Mucosa of rectum (tissue), 2 donors: ENCODE measurements around the gene ANKRD13D.

ENCODE experiments used
- H3K27ac ChIP-seq, 2 donors: one replicate each; pipeline ENCODE4 v1.7.0; 2013; ENCODE audit warnings: inconsistent platforms in 2 of 2, low read depth in 2 of 2, low read length in 2 of 2
- H3K27me3 ChIP-seq, 2 donors: one replicate each; pipeline ENCODE4 v1.7.0; 2013; ENCODE audit warnings: low read length in 2 of 2; ENCODE audit not compliant: control insufficient read depth in 2 of 2, insufficient read depth in 2 of 2
- H3K36me3 ChIP-seq, 2 donors: one replicate each; pipeline ENCODE4 v1.7.0; 2013; ENCODE audit warnings: low read length in 2 of 2; ENCODE audit not compliant: control insufficient read depth in 2 of 2, insufficient read depth in 2 of 2
- H3K4me1 ChIP-seq, 2 donors: one replicate each; pipeline ENCODE4 v1.7.0; 2013; ENCODE audit warnings: low read length in 2 of 2, mild to moderate bottlenecking in 1 of 2; ENCODE audit not compliant: control insufficient read depth in 2 of 2, insufficient read depth in 2 of 2
- H3K4me3 ChIP-seq, 2 donors: one replicate each; pipeline ENCODE4 v1.7.0; 2013; ENCODE audit warnings: low read length in 2 of 2
- H3K9ac ChIP-seq, 2 donors: one replicate each; pipeline ENCODE4 v1.7.0; 2013; ENCODE audit warnings: low read length in 2 of 2, low read depth in 1 of 2, mild to moderate bottlenecking in 1 of 2
- H3K9me3 ChIP-seq, 2 donors: one replicate each; pipeline ENCODE4 v1.7.0; 2013; ENCODE audit warnings: low read length in 2 of 2; ENCODE audit not compliant: control insufficient read depth in 2 of 2
- donor health status: healthy.
- donor health status: Normal muscosa, but diverticular disease.

Gene ANKRD13D

DNA sequence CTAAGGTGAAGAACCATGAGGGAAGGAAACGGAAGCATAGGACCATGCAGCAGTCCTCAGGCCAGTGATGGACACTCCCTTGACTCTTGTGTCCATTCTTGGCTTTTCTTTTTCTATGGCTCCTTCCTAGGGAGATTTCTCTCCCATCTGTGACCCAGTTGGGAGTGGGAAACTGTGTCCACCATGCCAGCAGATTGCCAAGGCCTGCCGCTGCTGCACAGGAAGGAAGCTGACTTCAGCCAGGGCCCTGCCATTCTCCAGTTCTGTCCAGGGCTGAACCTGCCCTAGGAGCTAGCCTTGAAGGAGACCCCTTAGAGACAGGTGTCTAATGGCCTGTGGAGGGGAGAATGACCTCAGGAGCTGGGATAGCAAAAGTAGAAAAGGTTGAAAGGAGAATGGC lies 31.6 kb downstream of the ANKRD13D start:
- peaks cover 4 to 8% of the 10 kb centered on the region in 2 donors for H3K4me1 ChIP-seq
- no peak overlapping the region for H3K27ac ChIP-seq
- H3K4me3 ChIP-seq, result no peak overlapping the region
- no peaks in the 10 kb centered on the region for H3K27me3 ChIP-seq
- H3K36me3 ChIP-seq, result peaks cover 0 to 5% of the 10 kb centered on the region in 2 donors
- no peak overlapping the region for H3K9ac ChIP-seq
- no peaks in the 10 kb centered on the region for H3K9me3 ChIP-seq

DNA sequence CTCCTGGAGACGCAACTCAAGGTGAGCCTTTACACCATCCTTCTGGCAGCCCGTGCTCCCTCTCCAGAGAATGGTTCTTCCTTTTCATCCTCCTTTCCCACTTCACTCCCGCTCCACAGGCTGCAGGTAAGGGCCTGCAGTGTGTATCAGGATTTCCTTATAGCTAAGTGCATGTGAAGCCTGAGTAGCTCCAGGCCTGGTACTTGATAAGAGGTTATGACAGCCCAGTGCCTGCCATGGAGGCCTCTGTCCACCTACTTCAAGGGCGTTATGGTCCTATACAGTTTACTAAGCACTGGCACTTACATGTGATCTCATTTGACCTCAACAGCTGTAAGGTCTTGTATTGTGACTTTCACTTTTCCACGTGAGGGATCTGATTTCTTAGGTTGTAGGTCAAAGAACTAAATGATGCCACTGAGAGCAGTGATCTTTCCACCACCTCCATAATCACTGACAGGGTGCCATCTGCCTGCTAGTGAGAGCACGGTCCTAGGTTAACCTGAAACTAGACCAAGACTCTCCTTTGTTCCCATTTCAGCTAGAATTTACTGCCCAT lies 32.3 kb downstream of the ANKRD13D start:
- H3K9me3 ChIP-seq, result no peaks in the 10 kb centered on the region
- peak overlapping the region in 1 of 2 donors; percentile 10 for H3K9ac ChIP-seq
- peaks cover 4 to 8% of the 10 kb centered on the region in 2 donors for H3K4me1 ChIP-seq
- no peak overlapping the region for H3K27ac ChIP-seq
- no peaks in the 10 kb centered on the region for H3K27me3 ChIP-seq
- no peak overlapping the region for H3K4me3 ChIP-seq
- peaks cover 0 to 5% of the 10 kb centered on the region in 2 donors for H3K36me3 ChIP-seq

DNA sequence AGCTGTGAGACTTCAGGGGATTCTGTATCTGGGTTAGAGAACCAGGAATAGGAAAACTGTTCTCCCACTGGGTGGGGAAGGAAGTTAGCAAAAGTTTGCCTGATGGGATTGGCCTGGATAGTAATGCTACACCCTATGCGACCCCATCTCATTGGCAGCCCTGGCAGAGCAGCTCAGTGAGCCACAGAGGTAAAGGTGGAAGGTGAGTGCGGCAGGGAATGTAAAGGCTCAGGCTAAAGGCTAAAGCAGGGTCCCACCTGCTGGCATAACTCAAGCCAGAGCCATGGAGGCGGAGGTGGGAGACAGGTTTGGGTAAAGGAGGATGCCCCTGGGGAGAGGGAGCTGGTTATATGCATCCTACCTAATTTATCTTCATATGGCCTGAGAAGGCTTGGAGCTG lies 32.9 kb downstream of the ANKRD13D start:
- H3K4me3 ChIP-seq, result no peak overlapping the region
- peaks cover 4 to 8% of the 10 kb centered on the region in 2 donors for H3K4me1 ChIP-seq
- no peaks in the 10 kb centered on the region for H3K9me3 ChIP-seq
- H3K27me3 ChIP-seq, result no peaks in the 10 kb centered on the region
- H3K9ac ChIP-seq, result no peak overlapping the region
- H3K36me3 ChIP-seq, result peaks cover 0 to 5% of the 10 kb centered on the region in 2 donors
- H3K27ac ChIP-seq, result no peak overlapping the region

DNA sequence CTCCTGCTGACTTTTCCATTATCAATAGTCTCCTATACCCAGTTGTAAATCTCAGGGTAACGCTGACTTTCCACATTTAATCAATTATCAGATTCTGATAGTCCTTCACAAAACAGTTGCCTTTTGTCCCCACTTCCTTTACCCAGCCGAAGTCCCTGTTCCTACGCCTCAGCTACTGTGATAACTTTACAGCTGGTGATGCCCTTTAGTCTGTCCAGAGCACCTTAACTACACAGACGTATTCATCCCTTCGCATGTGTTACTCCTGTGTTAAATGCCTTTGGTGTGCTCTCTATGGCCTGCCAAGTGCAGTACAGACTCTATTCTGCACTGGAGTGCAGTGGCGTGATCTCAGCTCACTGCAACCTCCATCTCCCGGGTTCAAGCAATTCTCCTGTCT lies 34.4 kb downstream of the ANKRD13D start:
- H3K36me3 ChIP-seq, result peaks cover 0 to 5% of the 10 kb centered on the region in 2 donors
- H3K9me3 ChIP-seq, result no peaks in the 10 kb centered on the region
- H3K27me3 ChIP-seq, result no peaks in the 10 kb centered on the region
- H3K4me3 ChIP-seq, result no peak overlapping the region
- no peak overlapping the region for H3K27ac ChIP-seq
- H3K9ac ChIP-seq, result no peak overlapping the region
- H3K4me1 ChIP-seq, result peaks cover 0 to 5% of the 10 kb centered on the region in 2 donors

DNA sequence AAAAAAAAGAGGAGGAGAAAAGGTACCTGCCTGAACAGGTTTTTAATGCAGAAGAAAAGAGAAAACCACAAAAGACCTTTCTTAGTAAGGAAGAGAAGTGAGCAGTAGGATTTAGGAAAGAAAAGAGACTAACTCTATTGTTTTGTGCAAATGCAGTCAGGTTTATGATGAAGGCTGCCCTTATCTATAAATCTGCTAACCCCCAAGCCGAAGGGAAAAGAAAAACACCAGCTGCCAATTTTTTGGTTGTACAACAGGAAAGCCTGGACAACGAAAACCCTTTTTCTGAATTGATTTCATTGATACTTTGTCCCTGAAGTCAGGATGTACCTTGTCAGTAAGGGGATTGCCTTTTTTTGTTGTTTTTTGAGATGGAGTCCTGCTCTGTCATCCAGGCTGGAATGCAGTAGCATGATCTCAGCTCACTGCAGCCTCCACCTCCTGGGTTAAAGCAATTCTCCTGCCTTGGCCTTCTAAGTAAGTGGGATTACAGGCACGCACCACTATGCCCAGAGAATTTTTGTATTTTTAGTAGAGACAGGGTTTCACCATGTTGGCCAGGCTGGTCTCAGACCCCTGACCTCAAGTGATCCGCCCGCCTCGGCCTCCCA lies 43.1 kb downstream of the ANKRD13D start:
- H3K27me3 ChIP-seq, result no peaks in the 10 kb centered on the region
- no peak overlapping the region for H3K9ac ChIP-seq
- H3K4me1 ChIP-seq, result no peaks in the 10 kb centered on the region
- no peak overlapping the region for H3K4me3 ChIP-seq
- no peak overlapping the region for H3K27ac ChIP-seq
- no peaks in the 10 kb centered on the region for H3K9me3 ChIP-seq
- peaks cover 3% of the 10 kb centered on the region in 2 donors for H3K36me3 ChIP-seq

DNA sequence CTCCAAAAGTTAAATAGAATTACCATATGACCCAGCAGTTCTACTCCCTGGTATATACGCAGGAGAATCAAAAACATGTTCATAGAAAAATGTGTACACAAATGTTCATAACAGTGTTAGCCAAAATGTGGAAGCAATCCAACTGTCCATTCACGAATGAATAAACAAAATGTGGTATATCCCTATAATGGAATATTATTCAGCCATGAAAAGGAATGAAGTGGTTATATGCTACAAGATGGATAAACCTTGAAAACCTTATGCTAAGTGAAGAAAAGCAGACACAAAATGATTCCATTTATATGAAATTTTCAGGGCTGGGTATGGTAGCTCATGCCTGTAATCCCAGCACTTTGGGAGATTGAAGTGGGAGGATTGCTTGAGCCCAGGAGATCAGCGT lies 48.2 kb downstream of the ANKRD13D start:
- no peaks in the 10 kb centered on the region for H3K4me1 ChIP-seq

DNA sequence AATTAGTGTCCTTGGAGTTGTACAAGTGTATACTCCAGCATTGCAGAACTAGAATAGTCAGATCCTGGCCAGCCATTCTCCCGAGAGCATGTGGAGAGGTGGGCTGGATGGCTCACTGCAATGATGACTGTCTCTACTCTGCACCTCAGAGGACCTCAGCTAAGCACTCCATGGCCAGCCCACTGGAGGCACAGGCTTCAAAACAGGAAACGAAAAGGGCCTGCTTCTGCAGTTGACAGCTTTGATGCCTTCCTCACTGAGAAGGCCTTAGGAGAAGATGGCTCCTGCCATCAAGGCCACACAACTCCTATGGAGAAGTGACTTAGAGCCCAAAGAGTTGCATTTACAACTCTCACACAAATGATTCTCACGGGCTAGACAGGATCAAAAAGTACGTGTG lies 55.2 kb downstream of the ANKRD13D start:
- Histone ChIP-seq H3K9ac (peak overlapping the region in 1 of 2 donors; percentile 45), H3K27me3 (no peaks in the 10 kb centered on the region), H3K9me3 (no peaks in the 10 kb centered on the region), H3K4me3 (no peak overlapping the region), H3K36me3 (no peaks in the 10 kb centered on the region), H3K4me1 (peaks cover 20 to 41% of the 10 kb centered on the region in 2 donors), H3K27ac (peak overlapping the region; percentile 76 to 89)

More for the DNA sequence above, 48.2 kb downstream of the ANKRD13D start:
- Histone ChIP-seq H3K9ac (no peak overlapping the region), H3K4me3 (no peak overlapping the region), H3K36me3 (peaks cover 3% of the 10 kb centered on the region in 2 donors), H3K27ac (no peak overlapping the region), H3K9me3 (no peaks in the 10 kb centered on the region), H3K27me3 (no peaks in the 10 kb centered on the region)

DNA sequence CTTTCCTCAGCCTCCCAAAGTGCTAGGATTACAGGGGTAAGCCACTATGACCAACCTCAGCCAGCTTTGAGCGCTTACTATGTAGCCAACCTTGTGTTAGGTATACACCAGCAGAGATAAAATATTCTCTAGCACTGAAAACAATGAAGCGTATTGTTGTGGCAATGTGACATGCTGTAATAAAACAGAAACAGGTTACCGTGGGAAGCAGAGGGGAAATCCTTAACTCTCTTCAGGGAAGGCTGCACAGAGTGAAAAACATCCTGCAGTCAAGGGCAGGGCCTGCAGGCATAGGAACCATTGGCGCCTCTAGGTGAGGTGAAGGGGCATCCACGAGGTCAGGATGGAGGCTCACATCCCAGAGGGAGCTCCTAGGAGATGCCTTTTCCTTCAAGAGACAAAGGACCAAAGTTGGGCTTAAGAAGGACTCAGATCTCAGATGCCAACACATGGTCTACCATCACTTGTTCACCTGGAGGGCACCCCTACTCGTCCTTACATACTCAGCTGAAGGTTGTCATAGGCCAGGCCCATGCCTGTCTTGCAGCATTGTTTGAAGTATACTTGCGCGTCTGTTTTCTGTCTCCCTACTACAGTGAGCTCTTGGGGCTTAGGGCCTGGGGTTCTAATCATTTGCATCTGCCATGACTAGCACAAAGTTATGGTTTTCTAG lies 56.3 kb downstream of the ANKRD13D start:
- peak overlapping the region in 1 of 2 donors; percentile 17 for H3K4me3 ChIP-seq
- peak overlapping the region in 1 of 2 donors; percentile 45 for H3K9ac ChIP-seq
- peak overlapping the region; percentile 76 to 89 for H3K27ac ChIP-seq
- no peaks in the 10 kb centered on the region for H3K27me3 ChIP-seq
- H3K4me1 ChIP-seq, result peaks cover 23 to 41% of the 10 kb centered on the region in 2 donors
- no peaks in the 10 kb centered on the region for H3K9me3 ChIP-seq
- no peaks in the 10 kb centered on the region for H3K36me3 ChIP-seq

DNA sequence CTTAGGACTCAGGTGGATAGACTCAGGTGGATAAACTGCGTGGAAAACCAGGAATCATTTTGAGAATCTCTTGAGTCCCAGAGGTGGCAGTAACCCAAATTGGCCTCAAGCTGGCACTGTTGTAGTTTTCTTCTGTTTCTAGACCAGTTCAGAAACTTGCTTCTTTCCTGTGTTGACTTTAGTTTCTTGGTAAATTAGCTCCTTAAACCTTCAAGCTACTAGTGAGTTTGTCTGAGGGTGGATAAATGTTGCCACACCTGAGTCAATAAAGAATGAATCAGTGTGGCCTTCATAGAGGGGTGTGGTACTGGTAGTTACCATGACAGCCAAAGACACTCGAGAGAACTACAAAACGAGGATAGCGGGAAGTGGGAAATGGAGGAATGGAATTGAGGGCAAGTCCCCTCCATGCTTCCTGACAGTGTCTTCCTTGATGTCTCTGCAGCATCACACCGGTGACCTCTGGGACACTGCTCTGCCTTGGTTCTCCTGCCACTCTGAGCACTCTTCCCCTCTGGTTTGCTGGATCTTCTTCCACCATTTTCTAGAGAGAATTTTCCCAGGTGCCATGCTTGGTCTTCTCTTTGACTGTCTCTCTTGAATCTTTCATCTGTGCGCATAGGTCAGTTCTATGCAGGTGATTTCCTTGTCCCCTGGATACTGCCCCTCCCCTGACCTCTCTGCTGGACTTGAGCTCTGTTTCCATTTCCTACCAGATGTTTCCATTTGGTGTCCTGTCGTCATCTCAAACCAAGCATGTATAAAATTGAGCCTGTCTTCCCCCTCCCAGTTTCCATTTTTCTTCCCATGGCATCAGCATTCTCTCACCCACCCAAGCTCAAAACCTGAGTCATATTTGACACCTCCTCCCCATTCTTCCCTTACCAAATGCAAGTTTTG lies 57.1 kb downstream of the ANKRD13D start:
- H3K4me3 ChIP-seq, result peak overlapping the region in 1 of 2 donors; percentile 45
- H3K27ac ChIP-seq, result peak overlapping the region; percentile 76 to 89
- no peaks in the 10 kb centered on the region for H3K27me3 ChIP-seq
- H3K9me3 ChIP-seq, result no peaks in the 10 kb centered on the region
- peaks cover 0 to 2% of the 10 kb centered on the region in 2 donors for H3K36me3 ChIP-seq
- H3K9ac ChIP-seq, result peak overlapping the region in 1 of 2 donors; percentile 45
- peaks cover 26 to 45% of the 10 kb centered on the region in 2 donors for H3K4me1 ChIP-seq
